ENCODE results near the gene COL18A1.
A peak's percentile ranks its signal among the peaks of the same experiment; 100 is the strongest.
"Not testable (repeated sequence)": the region's sequence is repeated elsewhere in the genome, so short reads cannot be mapped to it uniquely, and the experiment has no call there.

Gene COL18A1
- 0.35 to 3.0 (median 1.4) reads per million in 18 experiments for total RNA-seq

- DNase-seq, result peak in 1 of 2 donors; percentile 0
Observed at GRCh38 chr21:45404730-45405270, at the start of gene COL18A1. Gene COL18A1, plus strand, starts transcription at chr21:45405165. Its CDS starts 66 bp downstream, at chr21:45405231.

GRCh38 chr21:45355573-45355972 is 49.4 kb upstream of the COL18A1 start:
- DNase-seq, result peak in 1 of 2 donors; percentile 17

- DNase-seq, result no peak
Observed at GRCh38 chr21:45356251-45356650, 48.7 kb upstream of the COL18A1 start.

GRCh38 chr21:45356653-45357435 is 48.1 kb upstream of the COL18A1 start:
- DNase-seq, result no peak

- no peak for DNase-seq
Observed at GRCh38 chr21:45357436-45358260, 47.3 kb upstream of the COL18A1 start.

GRCh38 chr21:45358261-45358670 is 46.7 kb upstream of the COL18A1 start:
- no peak for DNase-seq

GRCh38 chr21:45358711-45359310 is 46.2 kb upstream of the COL18A1 start:
- DNase-seq, result no peak

- no peak for DNase-seq
Observed at GRCh38 chr21:45359451-45360217, 45.3 kb upstream of the COL18A1 start.

GRCh38 chr21:45361033-45361997 is 43.6 kb upstream of the COL18A1 start:
- DNase-seq, result no peak

GRCh38 chr21:45362077-45362747 is 42.8 kb upstream of the COL18A1 start:
- no peak for DNase-seq

- no peak for DNase-seq
Observed at GRCh38 chr21:45362748-45363145, 42.2 kb upstream of the COL18A1 start.

GRCh38 chr21:45363272-45363671 is 41.7 kb upstream of the COL18A1 start:
- not testable (repeated sequence) for DNase-seq

GRCh38 chr21:45363921-45364467 is 41.0 kb upstream of the COL18A1 start:
- DNase-seq, result peak; percentile 46 to 58

GRCh38 chr21:45364468-45365185 is 40.3 kb upstream of the COL18A1 start:
- no peak for DNase-seq

GRCh38 chr21:45365186-45365607 is 39.8 kb upstream of the COL18A1 start:
- no peak for DNase-seq

- no peak for DNase-seq
Observed at GRCh38 chr21:45365608-45366241, 39.2 kb upstream of the COL18A1 start.

- DNase-seq, result no peak
Observed at GRCh38 chr21:45366476-45366875, 38.5 kb upstream of the COL18A1 start.

GRCh38 chr21:45366931-45367401 is 38.0 kb upstream of the COL18A1 start:
- DNase-seq, result no peak
